ENCODE measurements around the gene PCDHGC3. TPM values are rescaled to one million over a fixed set of nuclear protein-coding genes. Genes with fewer than 3 reads are reported as not detected.

PCDHGC3 gene
- total RNA-seq, 1 donor from 2014 or later, result 13.4 TPM

- DNase-seq (no peak), ATAC-seq (no peak)
- intact Hi-C loops (cut with micrococcal nuclease), result no loop called here
These were observed 8.1 kb downstream of the PCDHGC3 start for GRCh38 chr5:141483902-141484301.

- intact Hi-C loops (cut with micrococcal nuclease), result no loop called here
- DNase-seq (no peak), ATAC-seq (no peak)
These were observed 8.5 kb downstream of the PCDHGC3 start for GRCh38 chr5:141484310-141484640.

- ATAC-seq (peak; percentile 39), DNase-seq (no peak)
These were observed 9.0 kb downstream of the PCDHGC3 start, which contains the start of gene PCDHGC4 for GRCh38 chr5:141484641-141485311. Gene PCDHGC4, plus strand, starts transcription at chr5:141485030. Its CDS starts 144 bp downstream, at chr5:141485174.

GRCh38 chr5:141485321-141486055, 9.7 kb downstream of the PCDHGC3 start:
- intact Hi-C loops (cut with micrococcal nuclease), result no loop called here
- peak; percentile 20 for ATAC-seq
- DNase-seq, result no peak

More at GRCh38 chr5:141484641-141485311, 9.0 kb downstream of the PCDHGC3 start, which contains the start of gene PCDHGC4:
- intact Hi-C loops (cut with micrococcal nuclease), result no loop called here

GRCh38 chr5:141486091-141486490, 10.3 kb downstream of the PCDHGC3 start:
- no peak for DNase-seq
- intact Hi-C loops (cut with micrococcal nuclease), result no loop called here
- no peak for ATAC-seq

- ATAC-seq, result no peak
- no peak for DNase-seq
- intact Hi-C loops (cut with micrococcal nuclease), result no loop called here
These were observed 11.4 kb downstream of the PCDHGC3 start for GRCh38 chr5:141487131-141487530.

GRCh38 chr5:141488591-141489561, 13.1 kb downstream of the PCDHGC3 start, which contains the start of gene PCDHGC5:
Gene PCDHGC5, plus strand, starts transcription at chr5:141489081. Its CDS starts 160 bp downstream, at chr5:141489241.
- no peak for ATAC-seq
- intact Hi-C loops (cut with micrococcal nuclease), result no loop called here
- DNase-seq, result no peak

GRCh38 chr5:141489841-141490240, 14.1 kb downstream of the PCDHGC3 start:
- ATAC-seq (no peak), DNase-seq (no peak)
- intact Hi-C loops (cut with micrococcal nuclease), result no loop called here

- no peak for DNase-seq
- intact Hi-C loops (cut with micrococcal nuclease), result no loop called here
- ATAC-seq, result no peak
These were observed 14.5 kb downstream of the PCDHGC3 start for GRCh38 chr5:141490271-141490670.

GRCh38 chr5:141490771-141491170, 15.0 kb downstream of the PCDHGC3 start:
- intact Hi-C loops (cut with micrococcal nuclease), result no loop called here
- no peak for DNase-seq
- no peak for ATAC-seq

- DNase-seq (no peak), ATAC-seq (no peak)
- intact Hi-C loops (cut with micrococcal nuclease), result no loop called here
These were observed 15.8 kb downstream of the PCDHGC3 start for GRCh38 chr5:141491323-141492167.

GRCh38 chr5:141492168-141492885, 16.6 kb downstream of the PCDHGC3 start:
- DNase-seq (peak; percentile 44), ATAC-seq (peak; percentile 13)
- intact Hi-C loops (cut with micrococcal nuclease), result no loop called here

- intact Hi-C loops (cut with micrococcal nuclease), result no loop called here
- DNase-seq (no peak), ATAC-seq (peak; percentile 50)
These were observed 18.0 kb downstream of the PCDHGC3 start for GRCh38 chr5:141493500-141494422.

- intact Hi-C loops (cut with micrococcal nuclease), result no loop called here
- ATAC-seq, result no peak
- DNase-seq, result no peak
These were observed 19.1 kb downstream of the PCDHGC3 start for GRCh38 chr5:141494761-141495452.

- ATAC-seq (no peak), DNase-seq (no peak)
- intact Hi-C loops (cut with micrococcal nuclease), result no loop called here
These were observed 19.7 kb downstream of the PCDHGC3 start for GRCh38 chr5:141495453-141495811.

GRCh38 chr5:141496038-141496437, 20.3 kb downstream of the PCDHGC3 start:
- intact Hi-C loops (cut with micrococcal nuclease), result no loop called here
- ATAC-seq, result no peak

More at GRCh38 chr5:141496038-141496437, 20.3 kb downstream of the PCDHGC3 start:
- no peak for DNase-seq
